Measurements from ENCODE around the gene FOXA3.

DNA sequence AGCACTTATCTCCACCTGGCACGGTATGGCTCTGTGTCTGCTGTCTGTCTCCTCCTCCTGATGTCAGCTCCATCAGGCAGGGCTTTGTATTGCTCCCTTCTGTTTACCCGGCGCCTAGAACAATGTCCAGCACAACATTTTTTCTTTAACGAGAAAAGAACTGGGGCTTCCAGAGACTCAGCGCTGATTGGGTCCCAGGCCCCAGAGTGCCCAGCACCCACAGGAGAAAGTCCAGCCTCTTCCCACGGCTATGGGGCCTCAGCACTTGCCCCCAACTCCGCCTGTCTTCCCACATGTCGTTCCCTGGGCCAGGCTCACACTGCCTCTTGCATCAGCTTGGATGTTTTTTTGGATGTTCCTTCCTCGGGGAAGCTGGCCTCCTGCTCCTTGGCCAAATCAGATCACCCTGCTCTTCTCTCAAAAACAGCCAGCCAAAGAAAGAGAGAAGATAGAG lies 31.4 kb downstream of the FOXA3 start:
- TF ChIP-seq EZH2 (IDR thresholded peaks at IDR 0.05; ENCODE audit: insufficient read depth, poor library complexity, severe bottlenecking) (no peak), EZH2phosphoT487 (IDR thresholded peaks at IDR 0.05; ENCODE audit: insufficient read depth, low read depth) (no peak)
